Right lobe of liver (tissue), 6 donors: ENCODE measurements around the gene LCN10. TPM values are rescaled to one million over a fixed set of nuclear protein-coding genes. Genes with fewer than 3 reads are reported as not detected.

Source experiments
- ATAC-seq, 4 donors: fragments of 200-7000 bp; cut with Tn5 transposase; one replicate each; pipeline ENCODE4 v1.9.1; 2020; ENCODE audit warnings: mild to moderate bottlenecking in 4 of 4, moderate library complexity in 4 of 4
- DNase-seq, 3 donors: peaks; one replicate each; pipeline ENCODE4 v3.0.0-alpha.2; 2020
- H3K27ac ChIP-seq, 3 donors: fragments of 200-600 bp; one replicate each; pipeline ENCODE4 v1.8.0; 2022
- H3K27me3 ChIP-seq, 2 donors: fragments of 200-600 bp; one replicate each; pipeline ENCODE4 v1.8.0; 2022
- H3K36me3 ChIP-seq, 4 donors: fragments of 200-600 bp; sonication (generic) in 1 of 4; one replicate each; pipeline versions ENCODE4 v1.5.1 to v1.8.0; 2017 to 2022; ENCODE audit warnings: control low read depth in 1 of 4
- H3K4me1 ChIP-seq, 4 donors: fragments of 200-600 bp; sonication (generic) in 1 of 4; one replicate each; pipeline versions ENCODE4 v1.5.1 to v1.8.0; 2017 to 2022; ENCODE audit warnings: control low read depth in 1 of 4
- H3K4me3 ChIP-seq, 3 donors: fragments of 200-600 bp; one replicate each; pipeline ENCODE4 v1.8.0; 2022
- H3K9me3 ChIP-seq, 4 donors: fragments of 200-600 bp; sonication (generic) in 1 of 4; one replicate each; pipeline versions ENCODE4 v1.5.1 to v1.8.0; 2017 to 2022; ENCODE audit warnings: control low read depth in 1 of 4
- CTCF ChIP-seq, 4 donors: fragments of 200-600 bp in 3 of 4; fragments of 450-650 bp in 1 of 4; IDR thresholded peaks; one replicate each; pipeline versions ENCODE4 v1.5.1 to v1.8.0; 2016 to 2022; ENCODE audit warnings: antibody characterized with exemption in 4 of 4, mild to moderate bottlenecking in 2 of 4
- POLR2A ChIP-seq: fragments of 450-650 bp; IDR thresholded peaks from one replicate; pipeline ENCODE4 v1.6.1; 2017; ENCODE audit warnings: antibody characterized with exemption, mild to moderate bottlenecking
- WGBS: methylation state at CpG from one replicate; pipeline ENCODE4 v1.1.6; 2018; ENCODE audit warnings: low coverage, low lambda C conversion rate; ENCODE audit not compliant: insufficient coverage; ENCODE audit errors: missing lambda C conversion rate; 5-methylcytosine and 5-hydroxymethylcytosine counted together
- intact Hi-C, 2 donors: fragments of 100-400 bp; cut with DNase I; formaldehyde crosslinking; loops; one replicate each; pipeline versions ENCODE4 v1.11.2 to v1.14.1; 2022
- total RNA-seq, 6 experiments: library from RNA; depleted of rRNA in 2 of 6; stranded (reverse); fragments of >200 nt in 2 of 6; fragmentation: NEBNext Ultra II Directional in 3 of 6; extraction: Animal tissue kit (Norgen Biotek cat#: 25700) in 3 of 6; gene quantifications; one replicate each; pipeline versions ENCODE4 v1.1.0 to v1.2.4, GENCODE V29; 2016 to 2023
- donor health status: DM: no; HTN: yes; CAD: no.
- donor health status: DM: no; HTN: no; CAD: no.
- donor health status: DM: no; HTN: no; CAD: no.
- donor health status: DM: no; HTN: yes; CAD: no.
- donor health status: DM: no; HTN: yes; CAD: no.

The LCN10 gene
- total RNA-seq, 6 experiments from 2014 or later = 0.23 to 0.81 (median 0.32) TPM; not detected in 2

- H3K27ac ChIP-seq = peak overlapping the region in 2 of 3 donors; percentile 26 to 71
- TF ChIP-seq CTCF (IDR thresholded peaks at IDR 0.05) (no peak), POLR2A (no peak)
- no peak for ATAC-seq
- no peaks in the 10 kb centered on the region for H3K27me3 ChIP-seq
- H3K4me1 ChIP-seq = peaks cover 0 to 63% (median 33%) of the 10 kb centered on the region in 4 donors
- WGBS = no CpG with 5 or more reads among the region's 9 CpGs
- H3K4me3 ChIP-seq = no peak overlapping the region
- no peaks in the 10 kb centered on the region for H3K36me3 ChIP-seq
- H3K9me3 ChIP-seq = no peaks in the 10 kb centered on the region
- intact Hi-C loops = no loop called here
- no peak for DNase-seq
Observed at GRCh38 chr9:136696502-136696901, 46.2 kb downstream of the LCN10 start.

DNA sequence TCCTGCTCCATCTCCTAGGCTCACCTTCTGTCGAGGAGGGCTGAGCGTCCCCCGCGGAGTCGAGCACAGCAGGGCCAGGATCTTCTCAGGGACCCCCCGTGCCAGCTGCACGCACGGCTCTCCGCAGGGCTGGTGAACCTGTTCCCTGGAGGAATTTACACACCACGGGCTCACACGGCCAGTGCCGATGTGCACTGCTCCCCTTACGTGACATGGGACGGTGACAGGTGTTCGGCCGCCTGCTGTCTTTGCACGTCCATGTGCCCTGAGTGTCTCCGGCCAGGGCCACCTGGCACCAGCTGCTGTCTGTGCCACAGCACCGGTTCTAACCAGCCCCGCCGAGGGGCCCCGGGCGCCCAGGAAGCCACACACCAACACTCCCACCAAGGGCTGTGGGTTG lies 46.8 kb downstream of the LCN10 start:
- peaks cover 0 to 68% (median 35%) of the 10 kb centered on the region in 4 donors for H3K4me1 ChIP-seq
- TF ChIP-seq CTCF (IDR thresholded peaks at IDR 0.05) = no peak
- no peak for TF ChIP-seq POLR2A
- H3K9me3 ChIP-seq = no peaks in the 10 kb centered on the region
- no peaks in the 10 kb centered on the region for H3K36me3 ChIP-seq
- peak overlapping the region in 2 of 3 donors; percentile 26 to 71 for H3K27ac ChIP-seq
- intact Hi-C loops = no loop called here
- peak; percentile 70 to 81 (median 79) for DNase-seq
- H3K27me3 ChIP-seq = no peaks in the 10 kb centered on the region
- no peak overlapping the region for H3K4me3 ChIP-seq
- WGBS = 48% methylated on average over 5 of the region's 23 CpGs
- ATAC-seq = peak; percentile 2 to 18 (median 6)

DNA sequence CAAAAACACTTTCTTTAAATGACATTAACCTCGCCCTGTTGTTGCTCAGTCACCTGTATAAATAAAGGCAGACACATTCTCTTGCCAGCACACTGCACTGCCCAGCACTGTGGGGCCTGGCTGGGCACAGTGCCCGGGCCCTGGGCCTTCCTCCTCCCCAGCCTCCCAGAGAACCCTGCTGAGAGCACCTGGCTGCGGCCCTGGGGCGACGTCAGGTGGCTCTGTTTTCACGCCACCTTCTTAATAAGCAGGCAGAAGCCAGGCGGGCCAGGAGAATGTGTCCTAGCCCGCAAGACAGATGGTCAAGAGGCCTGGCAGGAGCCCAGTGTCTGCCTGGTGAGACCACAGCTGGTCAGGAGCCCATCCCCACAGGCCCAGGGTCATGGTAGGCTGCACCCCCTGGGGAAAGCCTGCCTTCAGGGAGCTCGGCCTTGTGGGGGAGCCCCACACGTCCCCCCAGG lies 47.3 kb downstream of the LCN10 start:
- Histone ChIP-seq H3K36me3 (no peaks in the 10 kb centered on the region), H3K4me1 (peaks cover 0 to 73% (median 38%) of the 10 kb centered on the region in 4 donors), H3K4me3 (no peak overlapping the region), H3K27me3 (no peaks in the 10 kb centered on the region), H3K9me3 (no peaks in the 10 kb centered on the region), H3K27ac (peak overlapping the region; percentile 29 to 71 (median 54))
- ATAC-seq (peak; percentile 48 to 57 (median 50)), DNase-seq (peak; percentile 83 to 92 (median 92))
- intact Hi-C loops = no loop called here
- TF ChIP-seq POLR2A = no peak
- no CpG with 5 or more reads among the region's 10 CpGs for WGBS

GRCh38 chr9:136694872-136695247 lies 47.9 kb downstream of the LCN10 start:
- no peak for DNase-seq
- no peaks in the 10 kb centered on the region for H3K36me3 ChIP-seq
- WGBS = 68% methylated on average over 11 of the region's 11 CpGs
- no peaks in the 10 kb centered on the region for H3K9me3 ChIP-seq
- no peaks in the 10 kb centered on the region for H3K27me3 ChIP-seq
- peak overlapping the region in 2 of 3 donors; percentile 29 to 71 for H3K27ac ChIP-seq
- intact Hi-C loops = no loop called here
- no peak overlapping the region for H3K4me3 ChIP-seq
- no peak for ATAC-seq
- peaks cover 0 to 79% (median 41%) of the 10 kb centered on the region in 4 donors for H3K4me1 ChIP-seq
- TF ChIP-seq CTCF (IDR thresholded peaks at IDR 0.05) = no peak
- no peak for TF ChIP-seq POLR2A

- WGBS = 14% methylated on average over 4 of the region's 32 CpGs
- H3K4me1 ChIP-seq = peaks cover 0 to 82% (median 42%) of the 10 kb centered on the region in 4 donors
Observed at GRCh38 chr9:136694163-136694871, 48.4 kb downstream of the LCN10 start.

More at GRCh38 chr9:136694163-136694871, 48.4 kb downstream of the LCN10 start:
- peak overlapping the region in 1 of 3 donors; percentile 71 for H3K27ac ChIP-seq
- H3K4me3 ChIP-seq = no peak overlapping the region
- intact Hi-C loops = no loop called here
- peak; percentile 41 to 57 (median 46) for ATAC-seq
- H3K27me3 ChIP-seq = no peaks in the 10 kb centered on the region
- TF ChIP-seq CTCF (IDR thresholded peaks at IDR 0.05) (peak; percentile 76 to 84 (median 81)), POLR2A (no peak)
- no peaks in the 10 kb centered on the region for H3K36me3 ChIP-seq
- DNase-seq = peak; percentile 79 to 84 (median 82)
- H3K9me3 ChIP-seq = no peaks in the 10 kb centered on the region
